MM.1S (cell line): ENCODE results near the gene SLC6A20.

Experiments used
- CTCF ChIP-seq: fragments of 300-600 bp; sonication (generic); IDR thresholded peaks from 2 replicates; pipeline ENCODE4 v1.5.1; 2016; ENCODE audit warnings: antibody characterized with exemption, low read length, mixed read lengths
- EZH2 ChIP-seq: fragments of 300-600 bp; sonication (generic); optimal IDR thresholded peaks from 2 replicates; pipeline ENCODE3; 2017; ENCODE audit warnings: low read depth, mild to moderate bottlenecking, antibody characterized with exemption, low read length, mixed read lengths
- EZH2phosphoT487 ChIP-seq: fragments of 300-600 bp; sonication (generic); IDR thresholded peaks from 2 replicates; pipeline ENCODE4 v1.6.1; 2018; ENCODE audit warnings: antibody characterized with exemption, low read length

- TF ChIP-seq CTCF (no peak), EZH2 (no peak), EZH2phosphoT487 (no peak)
These were observed 14.0 kb downstream of the SLC6A20 start for GRCh38 chr3:45782381-45782780.
